ENCODE results near the gene CEACAM4.

GRCh38 chr19:41638641-41639081 lies 11.8 kb upstream of the CEACAM4 start:
- TF ChIP-seq CTCF (conservative IDR thresholded peaks at IDR 0.05; ENCODE audit: low read length): no peak
- no peak for TF ChIP-seq EZH2phosphoT487 (IDR thresholded peaks at IDR 0.05; ENCODE audit: borderline replicate concordance)
